SIG-M5 treated with dmso at 0.1 percent for 504 hours (cell line): ENCODE results near the gene AUTS2.
A peak's percentile ranks its signal among the peaks of the same experiment; 100 is the strongest.

Source experiments
- DNase-seq: peaks from one replicate; lab custom pipeline; 2025; ENCODE audit not compliant: unreplicated experiment; lab: John Stamatoyannopoulos, UW

Gene AUTS2

GRCh38 chr7:70776627-70777101, 1178.4 kb downstream of the AUTS2 start:
- no peak for DNase-seq

- DNase-seq: no peak
Measured at GRCh38 chr7:70777251-70777650, 1179.0 kb downstream of the AUTS2 start.

GRCh38 chr7:70778585-70778984, 1180.3 kb downstream of the AUTS2 start:
- no peak for DNase-seq

GRCh38 chr7:70779321-70779720, 1181.0 kb downstream of the AUTS2 start:
- no peak for DNase-seq

GRCh38 chr7:70781922-70782311, 1183.6 kb downstream of the AUTS2 start:
- DNase-seq: no peak

- no peak for DNase-seq
Measured at GRCh38 chr7:70782796-70783195, 1184.5 kb downstream of the AUTS2 start.

GRCh38 chr7:70785427-70785826, 1187.2 kb downstream of the AUTS2 start:
- DNase-seq: no peak

GRCh38 chr7:70786076-70786475, 1187.8 kb downstream of the AUTS2 start:
- DNase-seq: no peak

GRCh38 chr7:70787286-70787685, 1189.0 kb downstream of the AUTS2 start:
- DNase-seq: no peak

GRCh38 chr7:70787771-70788170, 1189.5 kb downstream of the AUTS2 start:
- no peak for DNase-seq

- peak; percentile 46 for DNase-seq
Measured at GRCh38 chr7:70788276-70788675, 1190.0 kb downstream of the AUTS2 start.

- no peak for DNase-seq
Measured at GRCh38 chr7:70789481-70790214, 1191.4 kb downstream of the AUTS2 start.

GRCh38 chr7:70790215-70791073, 1192.2 kb downstream of the AUTS2 start:
- no peak for DNase-seq

- no peak for DNase-seq
Measured at GRCh38 chr7:70791341-70791740, 1193.1 kb downstream of the AUTS2 start.

- DNase-seq: no peak
Measured at GRCh38 chr7:70793060-70793459, 1194.8 kb downstream of the AUTS2 start.

- no peak for DNase-seq
Measured at GRCh38 chr7:70793821-70794220, 1195.5 kb downstream of the AUTS2 start.

- no peak for DNase-seq
Measured at GRCh38 chr7:70794962-70795361, 1196.7 kb downstream of the AUTS2 start.

- DNase-seq: no peak
Measured at GRCh38 chr7:70795948-70796347, 1197.7 kb downstream of the AUTS2 start.

- DNase-seq: no peak
Measured at GRCh38 chr7:70797109-70797514, 1198.8 kb downstream of the AUTS2 start.

GRCh38 chr7:70799841-70800405, 1201.6 kb downstream of the AUTS2 start:
- no peak for DNase-seq

GRCh38 chr7:70805360-70805759, 1207.1 kb downstream of the AUTS2 start:
- DNase-seq: no peak

GRCh38 chr7:70807650-70808049, 1209.4 kb downstream of the AUTS2 start:
- no peak for DNase-seq
